A673 (cell line): ENCODE results near the gene SCAF4.

Experiments
- CTCF ChIP-seq: fragments of 300-800, 200-600 bp; sonication (generic); conservative IDR thresholded peaks from 2 replicates; pipeline ENCODE4 v1.5.1; 2017; ENCODE audit warnings: low read depth, mild to moderate bottlenecking, antibody characterized with exemption, low read length, moderate library complexity, mixed read lengths
- EZH2 ChIP-seq: fragments of 200-600 bp; sonication (generic); IDR thresholded peaks from 2 replicates; pipeline ENCODE4 v1.6.1; 2017; ENCODE audit warnings: borderline replicate concordance, low read depth, mild to moderate bottlenecking, mixed read lengths, antibody characterized with exemption, low read length; ENCODE audit not compliant: poor library complexity, severe bottlenecking

- TF ChIP-seq CTCF, result no peak
- TF ChIP-seq EZH2, result no peak
Observed at GRCh38 chr21:31771685-31772084, 39.8 kb upstream of the SCAF4 start.
